LNCAP (cell line): ENCODE measurements around the gene CTRB2.

ENCODE experiments used
- CTCF ChIP-seq: fragments of 450-650 bp; IDR thresholded peaks from 2 replicates; pipeline ENCODE4 v1.5.1; 2017; ENCODE audit warnings: mild to moderate bottlenecking

Gene CTRB2

GRCh38 chr16:75225678-75226515 lies 18.9 kb upstream of the CTRB2 start:
- TF ChIP-seq CTCF = no peak

GRCh38 chr16:75225092-75225491 lies 18.1 kb upstream of the CTRB2 start:
- TF ChIP-seq CTCF = no peak

- TF ChIP-seq CTCF = no peak
Measured at GRCh38 chr16:75224306-75225082, 17.5 kb upstream of the CTRB2 start.

GRCh38 chr16:75222271-75222783 lies 15.4 kb upstream of the CTRB2 start:
- TF ChIP-seq CTCF = no peak

- no peak for TF ChIP-seq CTCF
Measured at GRCh38 chr16:75219838-75220237, 12.9 kb upstream of the CTRB2 start.

GRCh38 chr16:75219088-75219487 lies 12.1 kb upstream of the CTRB2 start:
- no peak for TF ChIP-seq CTCF

- no peak for TF ChIP-seq CTCF
Measured at GRCh38 chr16:75218256-75219076, 11.5 kb upstream of the CTRB2 start, which contains the start of gene CTRB1. CTRB1 (plus strand) TSS chr16:75218988; CDS start chr16:75219008, 20 bp downstream.
